IPS-20b (cell line): ENCODE results near the gene RGP1.

Experiments used
- H3K27ac ChIP-seq: one replicate; pipeline ENCODE4 v1.5.1; 2013; ENCODE audit warnings: low read length
- H3K27me3 ChIP-seq: 2 replicates; pipeline ENCODE4 v1.6.1; 2013; ENCODE audit warnings: mild to moderate bottlenecking, low read length, inconsistent platforms; ENCODE audit not compliant: insufficient read depth
- H3K36me3 ChIP-seq: 2 replicates; pipeline ENCODE4 v1.6.1; 2013; ENCODE audit warnings: low read depth, mild to moderate bottlenecking, inconsistent platforms, low read length, moderate library complexity; ENCODE audit not compliant: insufficient read depth
- H3K4me1 ChIP-seq: 2 replicates; pipeline ENCODE4 v1.6.1; 2013; ENCODE audit warnings: mild to moderate bottlenecking, control low read depth, inconsistent platforms, low read length, moderate library complexity; ENCODE audit not compliant: insufficient read depth
- H3K4me3 ChIP-seq: 2 replicates; pipeline ENCODE4 v1.5.1; 2013; ENCODE audit warnings: mild to moderate bottlenecking, low read length, inconsistent platforms
- H3K9ac ChIP-seq: 2 replicates; pipeline ENCODE4 v1.6.1; 2013; ENCODE audit warnings: low read depth, mild to moderate bottlenecking, inconsistent platforms, low read length, moderate library complexity
- H3K9me3 ChIP-seq: 2 replicates; pipeline ENCODE4 v1.6.1; 2013; ENCODE audit warnings: mild to moderate bottlenecking, low read depth, low read length, inconsistent platforms; ENCODE audit not compliant: insufficient read depth

RGP1 gene

GRCh38 chr9:35711501-35712428 is 37.3 kb upstream of the RGP1 start:
- Histone ChIP-seq H3K27ac (no peak overlapping the region), H3K4me3 (no peak overlapping the region), H3K9ac (no peak overlapping the region), H3K9me3 (no peaks in the 10 kb centered on the region), H3K36me3 (peaks cover 93% of the 10 kb centered on the region), H3K27me3 (no peaks in the 10 kb centered on the region), H3K4me1 (no peaks in the 10 kb centered on the region; the same call in 1 of the 2 replicates)

- no peak overlapping the region for H3K9ac ChIP-seq
- H3K36me3 ChIP-seq: peaks cover 93% of the 10 kb centered on the region
- H3K4me1 ChIP-seq: no peaks in the 10 kb centered on the region; the same call in 1 of the 2 replicates
- no peaks in the 10 kb centered on the region for H3K27me3 ChIP-seq
- no peak overlapping the region for H3K4me3 ChIP-seq
- no peak overlapping the region for H3K27ac ChIP-seq
- no peaks in the 10 kb centered on the region for H3K9me3 ChIP-seq
These were observed 36.2 kb upstream of the RGP1 start for GRCh38 chr9:35712762-35713400.

GRCh38 chr9:35713578-35713977 is 35.5 kb upstream of the RGP1 start:
- H3K27ac ChIP-seq: no peak overlapping the region
- no peaks in the 10 kb centered on the region; the same call in 1 of the 2 replicates for H3K4me1 ChIP-seq
- H3K4me3 ChIP-seq: no peak overlapping the region
- no peak overlapping the region for H3K9ac ChIP-seq
- H3K9me3 ChIP-seq: no peaks in the 10 kb centered on the region
- H3K27me3 ChIP-seq: no peaks in the 10 kb centered on the region
- peaks cover 93% of the 10 kb centered on the region for H3K36me3 ChIP-seq

GRCh38 chr9:35714123-35714522 is 35.0 kb upstream of the RGP1 start:
- Histone ChIP-seq H3K9ac (no peak overlapping the region), H3K27ac (no peak overlapping the region), H3K36me3 (peaks cover 93% of the 10 kb centered on the region), H3K9me3 (no peaks in the 10 kb centered on the region), H3K27me3 (no peaks in the 10 kb centered on the region), H3K4me3 (no peak overlapping the region), H3K4me1 (no peaks in the 10 kb centered on the region; the same call in 1 of the 2 replicates)

GRCh38 chr9:35714579-35715252 is 34.4 kb upstream of the RGP1 start:
- no peaks in the 10 kb centered on the region for H3K9me3 ChIP-seq
- no peak overlapping the region for H3K27ac ChIP-seq
- H3K9ac ChIP-seq: no peak overlapping the region
- H3K4me1 ChIP-seq: no peaks in the 10 kb centered on the region; the same call in 1 of the 2 replicates
- peaks cover 96% of the 10 kb centered on the region for H3K36me3 ChIP-seq
- H3K4me3 ChIP-seq: no peak overlapping the region
- H3K27me3 ChIP-seq: no peaks in the 10 kb centered on the region

GRCh38 chr9:35716230-35716629 is 32.9 kb upstream of the RGP1 start:
- no peaks in the 10 kb centered on the region; the same call in 1 of the 2 replicates for H3K4me1 ChIP-seq
- peaks cover 100% of the 10 kb centered on the region for H3K36me3 ChIP-seq
- no peaks in the 10 kb centered on the region for H3K27me3 ChIP-seq
- no peak overlapping the region for H3K9ac ChIP-seq
- no peak overlapping the region for H3K4me3 ChIP-seq
- no peaks in the 10 kb centered on the region for H3K9me3 ChIP-seq
- no peak overlapping the region for H3K27ac ChIP-seq

- Histone ChIP-seq H3K36me3 (peaks cover 100% of the 10 kb centered on the region), H3K4me1 (no peaks in the 10 kb centered on the region; the same call in 1 of the 2 replicates), H3K4me3 (no peak overlapping the region), H3K9me3 (no peaks in the 10 kb centered on the region), H3K27ac (no peak overlapping the region), H3K9ac (no peak overlapping the region), H3K27me3 (no peaks in the 10 kb centered on the region)
These were observed 31.8 kb upstream of the RGP1 start for GRCh38 chr9:35717132-35717870.

- Histone ChIP-seq H3K27me3 (no peaks in the 10 kb centered on the region), H3K9ac (no peak overlapping the region), H3K4me3 (no peak overlapping the region), H3K4me1 (no peaks in the 10 kb centered on the region; the same call in 1 of the 2 replicates), H3K9me3 (no peaks in the 10 kb centered on the region), H3K36me3 (peaks cover 100% of the 10 kb centered on the region), H3K27ac (no peak overlapping the region)
These were observed 30.2 kb upstream of the RGP1 start for GRCh38 chr9:35718721-35719511.

GRCh38 chr9:35719546-35719945 is 29.5 kb upstream of the RGP1 start:
- Histone ChIP-seq H3K4me3 (no peak overlapping the region), H3K9me3 (no peaks in the 10 kb centered on the region), H3K4me1 (no peaks in the 10 kb centered on the region; the same call in 1 of the 2 replicates), H3K27me3 (no peaks in the 10 kb centered on the region), H3K36me3 (peaks cover 100% of the 10 kb centered on the region), H3K9ac (no peak overlapping the region), H3K27ac (no peak overlapping the region)

- Histone ChIP-seq H3K9me3 (no peaks in the 10 kb centered on the region), H3K4me1 (peaks cover 18% of the 10 kb centered on the region), H3K27me3 (no peaks in the 10 kb centered on the region)
These were observed 25.7 kb upstream of the RGP1 start for GRCh38 chr9:35723426-35723825.

More at GRCh38 chr9:35723426-35723825, 25.7 kb upstream of the RGP1 start:
- H3K4me3 ChIP-seq: no peak overlapping the region
- H3K36me3 ChIP-seq: peaks cover 72% of the 10 kb centered on the region
- H3K9ac ChIP-seq: no peak overlapping the region
- no peak overlapping the region for H3K27ac ChIP-seq
